Activated CD8-positive, alpha-beta memory T cell treated with anti-CD3 and anti-CD28 coated beads, Interleukin-2, amount 50 U/mL, for 48 hours (primary cell): Measurements from ENCODE around the gene SIL1.

Experiments used
- DNase-seq: peaks from one replicate; pipeline ENCODE4 v3.0.0-alpha.2; 2020

The SIL1 gene

DNA sequence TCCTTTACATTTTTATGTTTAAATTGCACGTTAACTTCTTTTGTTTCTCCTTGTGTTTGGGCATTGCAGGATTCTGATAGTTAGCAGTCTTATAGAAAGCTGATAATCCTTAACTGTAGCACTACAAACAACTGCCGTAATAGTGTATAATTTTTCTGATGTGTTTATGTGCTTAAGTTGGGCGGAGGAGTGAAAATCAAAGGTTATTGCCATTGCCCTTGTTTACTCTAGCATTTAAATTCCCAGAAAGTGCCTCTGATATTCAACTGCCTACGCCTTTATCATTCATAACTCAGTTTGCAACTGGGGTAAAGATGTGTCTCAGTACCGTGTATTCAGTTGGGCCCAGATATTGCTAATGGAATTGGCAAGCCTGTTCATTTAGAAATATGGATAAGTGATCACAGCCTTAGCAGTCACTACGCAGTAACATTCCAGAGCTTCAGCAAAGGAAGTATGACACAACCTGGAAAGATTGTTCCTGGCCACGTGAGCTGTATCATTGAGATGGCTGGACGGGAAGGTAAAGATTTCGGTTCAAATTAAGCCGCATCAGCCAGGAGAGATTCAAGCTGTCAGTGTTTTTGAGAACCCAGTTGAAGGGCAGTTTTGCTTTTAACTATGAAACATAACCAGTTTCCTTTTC, 294.9 kb downstream of the SIL1 start:
- no peak for DNase-seq

DNA sequence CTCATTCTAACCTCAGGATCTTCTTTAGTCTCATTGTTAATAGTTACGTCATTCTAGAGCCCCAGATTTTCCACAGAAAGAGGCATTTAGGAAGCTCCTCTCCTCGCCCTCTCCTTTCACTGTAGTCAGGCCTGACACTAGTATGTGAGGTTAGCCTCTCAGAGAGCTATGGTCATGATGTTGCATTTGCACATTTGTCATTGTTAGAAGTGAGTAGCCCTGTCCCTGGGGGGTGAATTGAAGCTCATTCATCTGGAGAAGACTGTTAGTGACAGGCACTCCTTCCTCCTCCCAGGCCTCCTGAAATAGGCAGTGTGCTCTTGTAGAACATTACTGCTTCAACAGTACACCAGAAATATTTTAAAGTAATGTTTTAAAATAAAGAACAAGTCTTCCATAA, 296.5 kb downstream of the SIL1 start:
- DNase-seq = no peak

DNA sequence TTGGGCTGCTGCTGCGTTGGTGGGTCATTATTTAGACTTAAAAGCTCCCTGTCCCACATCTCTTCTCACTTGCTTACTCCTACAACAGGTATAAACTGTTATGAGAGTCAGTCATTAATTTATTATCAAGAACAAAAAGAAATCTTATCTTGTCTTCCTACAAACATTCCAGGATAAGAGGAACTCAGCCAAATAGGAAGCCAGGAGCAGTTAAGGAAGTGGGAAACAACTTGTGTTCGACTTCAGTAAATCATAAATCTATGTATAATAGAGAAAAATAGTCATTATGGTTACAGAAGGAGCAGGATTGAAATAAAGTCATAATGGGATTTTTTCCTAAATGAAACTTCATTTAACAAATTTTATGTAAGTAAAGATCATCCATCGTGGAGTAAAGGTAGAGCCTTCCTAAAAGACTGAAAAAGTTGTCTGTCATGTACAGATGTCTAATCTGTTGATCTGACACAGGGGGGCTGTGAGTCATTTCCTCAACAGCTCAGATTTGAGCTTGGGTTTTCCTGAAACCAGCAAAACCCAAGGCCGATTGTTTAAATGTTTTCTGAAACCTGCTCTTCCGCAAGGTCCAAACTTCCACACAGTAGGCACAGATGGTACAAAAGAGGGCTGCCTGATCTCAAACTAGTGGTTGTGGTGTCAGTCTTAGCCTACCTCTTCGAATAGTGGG, 297.7 kb downstream of the SIL1 start:
- no peak for DNase-seq

DNA sequence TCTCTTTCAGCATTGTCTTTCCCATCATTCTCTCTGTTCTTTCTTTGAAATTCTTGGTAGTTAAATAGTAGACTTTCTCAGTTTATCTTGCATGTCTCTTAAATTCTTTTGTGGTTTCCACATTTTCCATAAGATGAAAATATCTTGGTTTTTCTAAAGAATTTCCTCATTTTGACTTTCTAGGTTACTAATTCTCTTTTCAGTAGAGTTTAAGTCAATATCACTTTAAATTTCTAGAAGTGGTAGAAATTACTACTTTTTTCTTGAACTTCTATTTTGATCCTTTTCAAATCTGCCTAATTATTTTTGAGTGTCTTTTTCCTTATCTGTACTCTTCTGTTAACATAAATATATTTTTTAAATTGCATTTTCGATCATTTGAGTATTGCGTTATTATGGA, 299.4 kb downstream of the SIL1 start:
- no peak for DNase-seq

DNA sequence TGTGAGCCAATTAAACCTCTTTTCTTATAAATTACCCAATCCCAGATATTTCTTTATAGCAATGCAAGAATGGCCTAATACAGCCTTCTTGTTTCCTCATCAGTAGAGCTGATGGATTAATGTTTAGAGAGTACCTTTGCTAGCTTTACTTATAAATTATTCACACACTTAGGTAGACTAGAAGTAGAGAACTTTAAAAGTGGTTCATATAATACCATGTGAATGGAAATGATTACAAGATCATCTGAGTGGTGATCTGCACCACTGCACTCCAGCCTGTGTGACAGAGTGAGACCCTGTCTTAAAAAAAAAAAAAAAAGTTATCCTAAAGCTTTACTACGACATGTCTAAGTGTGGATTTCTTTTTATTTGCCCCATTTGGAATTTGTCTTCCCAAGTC, 299.9 kb downstream of the SIL1 start:
- DNase-seq = no peak
